Activated CD4-positive, alpha-beta T cell treated with anti-CD3 and anti-CD28 coated beads, Interleukin-2, amount 50 U/mL, for 4 hours (primary cell): ENCODE results near the gene DSC1.
"Not testable (repeated sequence)": the region's sequence is repeated elsewhere in the genome, so short reads cannot be mapped to it uniquely, and the experiment has no call there.

Experiments used
- DNase-seq, 2 experiments: peaks; one replicate each; pipeline ENCODE4 v3.0.0-alpha.2; 2020

The DSC1 gene

GRCh38 chr18:31162825-31163435 is at the start of gene DSC1:
Gene DSC1 (minus strand): TSS chr18:31162856. CDS start chr18:31162594, 262 bp downstream.
- DNase-seq = no peak

GRCh38 chr18:31211047-31211446 is 48.4 kb upstream of the DSC1 start:
- no peak for DNase-seq

GRCh38 chr18:31209041-31209440 is 46.4 kb upstream of the DSC1 start:
- no peak for DNase-seq

- DNase-seq = no peak
These were observed 44.7 kb upstream of the DSC1 start for GRCh38 chr18:31207391-31207790.

GRCh38 chr18:31206787-31207381 is 44.2 kb upstream of the DSC1 start:
- DNase-seq = no peak

GRCh38 chr18:31206071-31206470 is 43.4 kb upstream of the DSC1 start:
- DNase-seq = no peak

GRCh38 chr18:31205273-31205672 is 42.6 kb upstream of the DSC1 start:
- DNase-seq = no peak

- DNase-seq = no peak
These were observed 42.2 kb upstream of the DSC1 start for GRCh38 chr18:31204833-31205232.

- no peak for DNase-seq
These were observed 41.5 kb upstream of the DSC1 start for GRCh38 chr18:31204166-31204565.

- no peak for DNase-seq
These were observed 41.1 kb upstream of the DSC1 start for GRCh38 chr18:31203794-31204148.

GRCh38 chr18:31203096-31203793 is 40.6 kb upstream of the DSC1 start:
- no peak for DNase-seq

GRCh38 chr18:31199190-31199769 is 36.6 kb upstream of the DSC1 start:
- DNase-seq = no peak

GRCh38 chr18:31197676-31198075 is 35.0 kb upstream of the DSC1 start:
- no peak for DNase-seq

GRCh38 chr18:31195063-31195462 is 32.4 kb upstream of the DSC1 start:
- DNase-seq = no peak

GRCh38 chr18:31192086-31192776 is 29.6 kb upstream of the DSC1 start:
- DNase-seq = no peak

- no peak for DNase-seq
These were observed 28.3 kb upstream of the DSC1 start for GRCh38 chr18:31190919-31191318.

GRCh38 chr18:31189757-31190156 is 27.1 kb upstream of the DSC1 start:
- no peak for DNase-seq

GRCh38 chr18:31185186-31185950 is 22.7 kb upstream of the DSC1 start:
- no peak for DNase-seq

GRCh38 chr18:31183302-31183701 is 20.6 kb upstream of the DSC1 start:
- no peak for DNase-seq

GRCh38 chr18:31177369-31177768 is 14.7 kb upstream of the DSC1 start:
- not testable (repeated sequence) for DNase-seq

- no peak for DNase-seq
These were observed 13.9 kb upstream of the DSC1 start for GRCh38 chr18:31176531-31176930.

GRCh38 chr18:31171144-31171839 is 8.6 kb upstream of the DSC1 start:
- no peak for DNase-seq
